HG03280 (cell line): ENCODE results near the gene SEMA6A.
"Not testable (repeated sequence)": the region's sequence is repeated elsewhere in the genome, so short reads cannot be mapped to it uniquely, and the experiment has no call there.

ENCODE experiments used
- ATAC-seq: cut with Tn5 transposase; IDR thresholded peaks from one replicate; pipeline ENCODE4 v1.9.1; 2021; ENCODE audit warnings: mild to moderate bottlenecking, moderate library complexity; ENCODE audit not compliant: unreplicated experiment

The SEMA6A gene

GRCh38 chr5:116554764-116555163 is 19.9 kb downstream of the SEMA6A start:
- no peak for ATAC-seq

DNA sequence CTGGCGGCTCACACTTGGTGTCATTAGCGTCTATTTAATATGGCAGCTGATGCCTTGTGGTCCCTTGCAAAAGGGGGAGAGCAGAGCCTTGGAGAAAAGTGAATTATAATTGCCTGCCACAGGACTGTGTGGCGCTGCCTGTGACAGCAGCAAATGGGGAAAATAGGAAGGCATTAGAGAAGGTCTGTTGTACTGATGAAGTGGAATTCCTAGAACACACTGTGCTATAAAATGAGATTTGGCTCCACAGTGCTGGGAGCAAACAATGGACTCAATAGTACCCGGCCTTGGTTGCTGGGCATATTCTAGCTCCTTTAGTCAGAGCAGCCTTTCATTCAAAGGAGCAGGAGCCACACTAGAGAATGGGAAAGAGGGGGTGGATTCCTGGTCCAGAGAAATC is 21.3 kb downstream of the SEMA6A start:
- no peak for ATAC-seq

GRCh38 chr5:116550082-116550481 is 24.5 kb downstream of the SEMA6A start:
- no peak for ATAC-seq

- no peak for ATAC-seq
These were observed 27.9 kb downstream of the SEMA6A start for GRCh38 chr5:116546743-116547124.

DNA sequence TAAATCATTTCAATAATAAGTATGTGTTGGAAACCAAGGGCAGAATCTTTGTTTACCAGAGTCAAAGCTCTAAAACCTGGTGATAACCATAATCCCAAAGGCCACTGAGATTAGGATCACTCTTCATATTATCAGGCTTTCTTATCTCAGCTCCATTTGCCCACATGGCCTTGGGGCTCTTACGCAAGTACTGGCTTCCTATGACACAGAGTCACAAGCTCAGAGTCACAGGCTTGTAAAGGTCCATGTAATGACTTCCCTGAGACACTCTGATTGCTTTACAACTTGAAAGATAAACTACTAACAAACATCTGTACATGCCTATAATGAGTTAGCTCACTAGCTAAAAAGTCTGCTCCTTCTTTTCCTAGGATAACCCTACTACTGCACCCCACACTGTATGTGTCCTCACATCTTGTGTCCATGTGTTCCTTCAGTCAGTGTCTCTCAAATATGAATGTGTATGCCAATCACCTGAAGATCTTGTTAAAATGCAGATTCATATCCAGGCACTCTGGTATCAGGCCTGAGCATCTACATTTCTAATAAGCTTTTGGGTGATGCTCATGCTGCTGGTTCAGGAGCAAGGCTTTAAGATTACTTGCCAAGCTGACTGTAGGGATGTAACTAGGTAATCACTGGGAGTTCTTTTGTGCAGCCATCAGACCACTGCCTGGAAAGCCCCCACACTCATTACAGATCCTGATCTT is 28.4 kb downstream of the SEMA6A start:
- no peak for ATAC-seq

DNA sequence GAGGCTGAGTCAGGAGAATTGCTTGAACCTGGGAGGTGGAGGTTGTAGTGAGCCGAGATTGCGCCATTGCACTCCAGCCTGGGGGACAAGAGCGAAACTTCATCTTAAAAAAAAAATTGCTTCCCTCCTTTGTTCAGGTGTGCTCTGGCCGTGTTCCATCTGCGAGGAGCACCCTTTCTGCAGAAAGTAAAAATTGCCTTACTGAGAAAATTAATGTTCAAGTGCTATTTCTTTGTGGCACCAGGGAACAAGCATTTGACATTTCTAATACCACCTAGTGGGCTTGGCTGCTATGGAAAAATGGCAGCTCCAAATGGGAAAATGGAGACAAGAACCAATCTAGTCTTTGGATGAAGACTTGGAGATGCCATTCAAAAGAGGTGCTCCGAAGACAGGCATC is 29.2 kb downstream of the SEMA6A start:
- not testable (repeated sequence) for ATAC-seq

DNA sequence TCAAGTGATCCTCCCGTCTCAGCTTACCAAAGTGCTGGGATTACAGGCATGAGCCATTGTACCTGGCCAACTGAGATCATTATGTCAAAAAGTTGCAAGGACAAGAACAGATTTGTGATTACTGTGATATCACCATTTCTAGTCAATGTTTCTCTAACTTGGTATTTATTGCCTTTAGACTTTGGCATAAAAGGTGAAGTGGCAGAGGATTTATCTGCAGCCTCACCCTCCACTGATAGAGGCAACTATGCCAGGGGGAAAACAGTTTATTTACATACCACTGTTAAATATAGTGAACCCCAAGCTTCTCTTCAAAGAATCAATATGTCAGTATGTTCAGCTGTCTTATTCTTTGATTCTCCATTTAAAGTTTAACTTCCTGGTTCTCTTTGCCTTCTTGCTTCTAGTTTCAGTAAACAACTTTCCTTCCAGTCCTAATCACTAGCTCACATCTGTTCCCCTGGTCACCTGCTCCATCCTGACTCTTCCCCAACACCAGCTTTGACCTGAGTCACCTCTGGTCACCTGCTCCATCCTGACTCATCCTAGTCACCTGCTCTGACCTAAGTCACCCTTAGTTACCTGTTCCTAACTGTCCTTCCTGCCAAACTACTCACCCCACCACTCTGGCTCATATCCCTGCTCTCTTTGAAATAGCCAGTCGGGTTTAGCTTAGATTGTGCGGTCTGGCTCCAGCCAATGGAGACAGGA is 29.9 kb downstream of the SEMA6A start:
- no peak for ATAC-seq

DNA sequence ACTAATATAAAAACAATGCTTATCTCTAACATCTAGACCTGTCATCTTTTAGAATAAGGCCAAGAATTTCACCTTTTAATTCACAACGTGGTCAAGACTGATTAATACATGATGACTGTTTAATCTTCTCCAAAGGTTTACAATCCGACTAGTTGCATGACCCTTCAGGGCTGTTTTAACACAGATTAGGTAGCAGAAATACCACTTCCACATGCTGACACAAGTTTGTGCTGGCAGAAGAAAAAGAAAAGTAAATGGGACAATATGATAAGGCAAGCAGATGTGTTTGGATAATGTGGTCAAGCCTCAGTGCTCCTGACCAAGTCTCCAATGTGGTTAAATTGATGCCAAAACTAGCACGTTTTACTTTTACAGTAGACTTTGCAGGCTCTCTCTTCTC is 31.1 kb downstream of the SEMA6A start:
- no peak for ATAC-seq

DNA sequence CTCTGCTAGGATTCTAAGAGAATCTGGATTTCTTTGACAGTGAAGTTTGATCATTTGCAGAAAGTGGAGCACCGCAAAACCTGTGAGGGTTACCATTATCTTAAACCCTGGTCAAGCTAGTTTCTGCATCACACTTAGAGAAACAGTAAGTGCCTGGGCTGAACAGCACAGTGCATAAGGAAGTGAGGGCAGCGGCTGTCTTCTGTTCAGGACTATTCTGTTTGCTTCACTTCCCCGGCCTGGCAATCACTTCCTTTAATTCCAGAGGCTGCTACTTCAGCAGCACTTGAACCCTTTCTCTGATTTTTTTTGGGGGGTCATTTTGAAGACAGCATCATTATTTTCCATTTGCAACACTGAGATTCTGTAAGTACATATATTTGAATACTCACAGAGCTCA is 32.0 kb downstream of the SEMA6A start:
- ATAC-seq = no peak

DNA sequence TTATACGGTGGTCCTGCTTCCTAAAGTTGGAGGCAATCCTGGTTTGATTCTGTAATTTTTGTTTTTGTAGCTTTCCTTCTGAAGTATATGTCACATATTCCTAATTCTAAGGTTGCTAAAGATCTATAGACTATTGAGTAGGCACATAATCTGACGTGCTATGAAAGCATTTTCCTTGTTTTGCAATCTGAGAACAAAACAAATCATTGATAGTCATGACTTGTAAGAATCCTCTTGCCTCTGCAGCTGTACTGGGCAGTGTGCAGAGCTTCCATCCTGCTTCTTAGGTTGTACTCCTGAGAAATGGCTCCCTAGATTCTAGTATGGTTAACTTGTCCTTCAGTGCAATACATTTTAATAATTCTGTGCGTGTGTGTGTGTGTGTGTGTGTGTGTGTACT is 35.4 kb downstream of the SEMA6A start:
- ATAC-seq = no peak

DNA sequence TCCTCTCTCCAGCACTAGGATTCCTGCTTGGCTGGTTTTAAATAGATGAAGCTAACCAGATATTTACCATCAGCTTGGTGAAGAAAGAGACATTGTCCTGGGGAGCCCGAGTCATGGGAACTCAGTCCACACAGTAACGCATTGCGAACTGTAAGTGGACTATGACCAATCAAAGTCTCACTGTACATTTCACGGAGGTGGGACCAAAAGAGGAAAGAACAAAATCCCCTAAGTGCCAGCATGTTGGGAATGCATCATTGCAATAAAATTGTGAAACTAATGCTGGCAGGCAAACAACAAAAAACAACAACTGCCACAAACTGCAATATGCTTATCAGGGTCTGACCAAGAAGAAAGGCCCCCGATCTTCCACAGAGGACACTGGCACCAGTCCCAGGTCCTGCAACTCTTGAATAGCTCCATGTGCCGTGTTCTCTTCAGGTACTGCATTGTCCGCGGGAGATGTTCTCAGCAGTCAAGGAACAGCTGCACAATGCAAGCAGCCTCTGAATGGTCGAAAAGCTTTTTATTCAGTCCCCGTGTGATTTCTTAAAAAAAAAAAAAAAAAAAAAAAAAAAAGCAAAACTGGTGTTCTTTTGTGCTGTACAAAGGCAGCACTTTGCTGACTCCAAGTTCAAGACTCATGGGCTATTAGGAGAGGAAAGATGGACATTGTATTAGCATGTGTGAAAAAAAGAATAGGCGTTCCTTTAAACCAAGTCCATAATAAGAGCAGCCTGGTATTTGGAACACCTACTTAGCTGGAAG is 38.1 kb downstream of the SEMA6A start:
- no peak for ATAC-seq

DNA sequence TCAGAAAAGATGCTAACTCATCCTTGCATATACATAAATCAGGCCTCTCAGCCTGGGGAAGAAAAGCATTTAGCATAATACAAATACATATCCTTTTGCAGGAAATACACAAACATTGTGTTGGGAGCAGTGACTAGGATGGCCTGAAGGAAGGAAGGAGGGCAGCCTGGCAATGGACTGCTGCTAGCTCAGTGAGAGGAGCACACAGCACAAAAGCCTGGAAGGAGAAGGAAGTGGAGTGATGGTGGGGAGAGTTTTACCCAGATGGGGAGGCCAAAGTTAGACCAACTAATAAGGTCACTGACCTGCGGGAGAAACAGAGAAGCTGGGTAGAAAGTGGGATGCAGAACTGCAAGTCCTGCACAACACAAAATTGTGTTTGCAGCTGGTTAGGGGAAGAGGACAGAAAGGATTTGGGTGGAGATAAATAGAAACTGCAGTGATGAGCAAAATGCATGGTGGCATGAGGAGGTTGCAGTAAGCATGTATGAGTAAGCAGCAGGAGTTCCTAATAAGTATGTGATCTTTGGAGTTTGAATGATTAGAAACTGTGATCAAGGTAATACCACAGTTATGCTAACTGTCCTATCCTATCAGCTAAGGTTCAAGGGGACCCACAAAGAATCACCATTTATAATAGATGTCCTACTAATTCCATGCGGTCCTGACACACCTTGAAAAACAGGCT is 39.5 kb downstream of the SEMA6A start:
- ATAC-seq = no peak

DNA sequence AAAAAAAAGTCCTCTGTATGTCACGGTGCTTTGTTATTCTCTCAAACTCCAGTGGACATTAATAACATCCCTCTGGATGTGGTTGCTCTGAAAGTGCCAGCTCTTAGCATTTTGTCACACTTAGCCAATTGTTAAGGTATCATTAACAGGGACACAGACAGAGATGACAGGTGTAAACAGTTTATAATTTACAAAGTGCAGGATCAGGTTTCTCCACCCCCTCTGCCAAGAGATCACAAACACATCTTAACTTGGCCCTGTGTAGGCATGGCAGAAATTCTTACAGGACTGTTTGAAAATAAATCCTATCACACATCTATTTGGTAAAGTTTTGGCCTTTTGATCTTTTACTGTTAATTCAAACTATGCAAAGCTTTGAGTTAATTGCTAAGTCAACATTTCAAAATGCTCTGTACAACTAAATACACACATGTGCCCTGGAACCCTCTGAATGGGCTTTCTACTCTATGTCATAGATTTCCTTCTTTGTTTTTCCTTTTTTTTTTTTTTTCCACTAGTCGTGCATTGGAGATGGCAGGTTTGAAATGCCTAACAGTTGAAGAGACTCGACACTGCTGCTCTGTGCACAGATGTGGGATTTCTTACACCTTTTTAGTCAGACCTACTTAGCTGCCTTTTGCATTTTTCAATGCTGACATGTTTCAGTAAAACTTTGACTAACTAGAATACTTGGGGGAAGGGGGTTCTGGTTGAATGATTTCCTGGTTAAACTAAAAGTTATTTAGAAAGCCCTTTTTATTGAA is 41.7 kb downstream of the SEMA6A start:
- ATAC-seq = no peak

GRCh38 chr5:116531635-116532034 is 43.0 kb downstream of the SEMA6A start:
- no peak for ATAC-seq

GRCh38 chr5:116531117-116531516 is 43.5 kb downstream of the SEMA6A start:
- no peak for ATAC-seq

DNA sequence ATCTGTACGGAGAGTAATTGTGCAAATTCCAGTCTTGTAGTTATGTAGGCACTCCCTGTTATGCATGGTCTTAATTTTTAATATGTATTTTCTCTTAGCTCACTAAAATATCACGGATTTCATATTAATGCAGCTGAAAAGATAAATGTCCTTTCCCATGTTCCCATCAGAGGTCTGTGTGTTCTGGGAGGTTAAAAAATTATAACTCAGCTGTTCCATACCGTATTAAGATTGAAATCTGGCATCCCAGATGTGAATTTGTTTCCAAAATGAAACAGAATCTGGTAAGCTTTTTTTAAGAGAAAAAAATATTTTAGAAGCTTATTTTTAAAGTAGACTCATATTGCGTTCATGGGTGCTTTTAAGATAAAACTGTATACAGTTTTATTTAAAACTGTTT is 44.3 kb downstream of the SEMA6A start:
- ATAC-seq = no peak

- ATAC-seq = no peak
These were observed 45.0 kb downstream of the SEMA6A start for GRCh38 chr5:116529615-116530014.

DNA sequence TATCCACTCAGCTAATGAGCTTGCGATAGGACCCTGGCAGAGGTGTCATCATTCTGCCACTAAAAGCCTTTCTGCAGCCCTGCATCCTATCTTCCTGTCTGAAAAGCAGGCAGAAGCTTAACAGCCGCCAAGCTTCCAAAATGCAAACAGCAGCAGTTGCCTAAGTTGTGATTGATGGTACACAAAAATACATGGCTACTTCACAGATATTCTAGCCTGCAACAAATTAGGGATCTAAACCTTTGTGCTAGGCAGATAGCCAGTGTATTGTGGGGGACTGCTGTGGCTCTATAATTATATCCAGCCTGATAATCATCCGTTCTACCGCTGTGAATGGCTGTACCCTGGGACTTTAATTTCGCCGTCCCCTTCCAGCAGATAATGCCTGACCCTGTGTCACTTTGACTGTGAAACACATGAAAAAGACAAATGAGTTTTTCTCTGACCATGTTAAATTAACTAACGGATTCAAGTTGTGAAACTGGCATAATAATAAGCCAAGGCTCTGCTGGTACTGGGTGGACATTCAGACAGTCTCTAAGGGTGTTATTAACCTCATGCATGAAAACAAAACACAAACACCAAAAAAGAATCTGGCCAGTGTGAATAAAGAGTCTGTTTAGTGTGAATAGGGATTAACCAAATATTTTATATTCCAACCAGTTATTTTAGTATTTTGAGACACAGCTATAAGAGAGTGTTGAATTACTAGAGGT is 45.9 kb downstream of the SEMA6A start:
- no peak for ATAC-seq

DNA sequence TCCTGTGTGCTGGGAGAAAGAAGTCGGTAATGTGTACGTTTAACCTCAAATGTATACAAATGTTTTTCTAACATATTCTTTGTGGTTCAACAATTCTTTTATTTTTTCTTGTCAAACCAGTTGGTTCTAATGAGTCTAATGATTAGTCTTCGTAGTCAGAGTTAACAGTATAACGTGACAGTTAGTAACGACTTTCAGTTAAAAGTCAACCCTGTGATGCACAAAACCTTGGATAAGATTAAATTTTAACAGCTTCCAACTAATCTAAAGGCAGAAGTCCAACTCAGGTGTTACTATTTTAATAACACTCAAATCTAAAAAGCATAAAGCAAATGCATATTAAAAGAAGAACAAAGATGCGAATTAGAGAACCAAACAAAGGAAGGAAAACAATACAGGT is 47.0 kb downstream of the SEMA6A start:
- ATAC-seq = no peak

- no peak for ATAC-seq
These were observed 48.9 kb downstream of the SEMA6A start for GRCh38 chr5:116525674-116526073.
